GM11168 (cell line): Measurements from ENCODE around the gene NOS1.

Experiments
- in situ Hi-C: fragments of 300-500 bp; cut with MboI; formaldehyde crosslinking; loops from one replicate; pipeline ENCODE4 v1.12.0; 2022; ENCODE audit warnings: low sequenced_read_pairs; ENCODE audit not compliant: unreplicated experiment

NOS1 gene

GRCh38 chr12:117365049-117365616 lies 3.7 kb upstream of the NOS1 start:
- in situ Hi-C loops: loop anchor here (10.0 to 25.0 kb wide), 2 partner anchors 220 to 472 kb away; no protein-coding TSS in a partner anchor

GRCh38 chr12:117363953-117364486 lies 2.6 kb upstream of the NOS1 start:
- in situ Hi-C loops: loop anchor here (10.0 to 25.0 kb wide), 2 partner anchors 221 to 473 kb away; no protein-coding TSS in a partner anchor

GRCh38 chr12:117363056-117363662 lies 1.7 kb upstream of the NOS1 start:
- in situ Hi-C loops: loop anchor here (10.0 to 25.0 kb wide), 2 partner anchors 222 to 474 kb away; no protein-coding TSS in a partner anchor

GRCh38 chr12:117362391-117362790 lies 965 bp upstream of the NOS1 start:
- in situ Hi-C loops: loop anchor here (10.0 to 25.0 kb wide), 2 partner anchors 222 to 475 kb away; no protein-coding TSS in a partner anchor

- in situ Hi-C loops: loop anchor here (10.0 to 25.0 kb wide), 2 partner anchors 223 to 475 kb away; no protein-coding TSS in a partner anchor
Observed at GRCh38 chr12:117361905-117362304, 479 bp upstream of the NOS1 start.

GRCh38 chr12:117360551-117361346 lies 677 bp downstream of the NOS1 start:
- in situ Hi-C loops: loop anchor here (10.0 to 25.0 kb wide), 2 partner anchors 224 to 477 kb away; no protein-coding TSS in a partner anchor

- in situ Hi-C loops: loop anchor here (10.0 to 25.0 kb wide), 2 partner anchors 225 to 477 kb away; no protein-coding TSS in a partner anchor
Observed at GRCh38 chr12:117360222-117360550, 1.2 kb downstream of the NOS1 start.

- in situ Hi-C loops: loop anchor here (25.0 kb wide), 1 partner anchor 478 kb away; no protein-coding TSS in a partner anchor
Observed at GRCh38 chr12:117359029-117359845, 2.2 kb downstream of the NOS1 start.

GRCh38 chr12:117356048-117356447 lies 5.4 kb downstream of the NOS1 start:
- in situ Hi-C loops: loop anchor here (25.0 kb wide), 1 partner anchor 481 kb away; no protein-coding TSS in a partner anchor

- in situ Hi-C loops: loop anchor here (25.0 kb wide), 1 partner anchor 484 kb away; no protein-coding TSS in a partner anchor
Observed at GRCh38 chr12:117352883-117353282, 8.5 kb downstream of the NOS1 start.

- in situ Hi-C loops: loop anchor here (25.0 kb wide), 1 partner anchor 485 kb away; no protein-coding TSS in a partner anchor
Observed at GRCh38 chr12:117352206-117352605, 9.2 kb downstream of the NOS1 start.

GRCh38 chr12:117350140-117350539 lies 11.3 kb downstream of the NOS1 start:
- in situ Hi-C loops: loop anchor here (25.0 kb wide), 1 partner anchor 487 kb away; no protein-coding TSS in a partner anchor

GRCh38 chr12:117347588-117347987 lies 13.8 kb downstream of the NOS1 start:
- in situ Hi-C loops: no loop called here

- in situ Hi-C loops: no loop called here
Observed at GRCh38 chr12:117344716-117345115, 16.7 kb downstream of the NOS1 start.

- in situ Hi-C loops: no loop called here
Observed at GRCh38 chr12:117343849-117344248, 17.6 kb downstream of the NOS1 start.

GRCh38 chr12:117343296-117343695 lies 18.1 kb downstream of the NOS1 start:
- in situ Hi-C loops: no loop called here

- in situ Hi-C loops: no loop called here
Observed at GRCh38 chr12:117342682-117343081, 18.7 kb downstream of the NOS1 start.

- in situ Hi-C loops: no loop called here
Observed at GRCh38 chr12:117342247-117342646, 19.2 kb downstream of the NOS1 start.

GRCh38 chr12:117339104-117339503 lies 22.3 kb downstream of the NOS1 start:
- in situ Hi-C loops: no loop called here
